ENCODE data around the gene LPP. TPM values are rescaled to one million over a fixed set of nuclear protein-coding genes. Genes with fewer than 3 reads are reported as not detected.

LPP gene
- total and polyA plus RNA-seq, 2 of the 13 experiments (the other 11 are each of a cell fraction or from before 2014, with no cell fraction given): 19.2 to 29.9 TPM

DNA sequence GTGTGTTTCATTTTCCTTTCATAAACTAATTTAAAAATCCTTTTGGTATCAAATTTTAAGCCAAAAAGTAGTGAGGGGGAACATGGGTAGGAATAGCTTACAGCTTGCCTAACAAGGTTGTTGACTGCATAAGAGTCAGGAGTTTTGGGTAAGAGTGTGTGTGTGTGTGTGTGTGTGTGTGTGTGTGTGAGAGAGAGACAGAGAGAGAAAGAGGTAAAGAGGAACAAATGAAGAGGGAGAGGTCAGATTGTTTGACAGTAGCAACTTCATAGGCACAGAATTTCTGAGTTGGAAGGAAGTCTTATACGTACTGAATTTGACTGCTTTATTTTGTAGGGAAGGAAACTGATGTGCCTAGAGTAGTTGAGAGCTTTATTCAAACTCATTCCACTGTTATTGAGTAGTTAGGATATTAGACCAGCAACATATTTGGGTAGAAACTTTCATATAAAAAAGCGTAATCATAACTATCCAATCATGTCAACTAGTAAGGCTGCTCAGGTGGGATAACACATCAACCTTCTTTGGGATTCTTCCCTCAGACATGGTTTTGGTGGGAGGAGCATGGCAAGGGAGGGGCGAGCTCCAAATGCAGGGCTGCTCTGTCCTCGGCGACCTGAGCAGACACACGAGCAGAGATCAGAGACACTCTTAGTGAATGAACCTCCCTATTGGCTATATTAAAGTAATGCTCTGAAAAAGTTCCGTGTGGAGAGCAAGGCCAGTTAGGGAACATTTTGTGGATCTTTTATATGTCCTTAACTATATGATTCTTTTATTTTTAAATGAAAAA lies 86.4 kb downstream of the LPP start (continued):
- TF ChIP-seq, protein P1, sequence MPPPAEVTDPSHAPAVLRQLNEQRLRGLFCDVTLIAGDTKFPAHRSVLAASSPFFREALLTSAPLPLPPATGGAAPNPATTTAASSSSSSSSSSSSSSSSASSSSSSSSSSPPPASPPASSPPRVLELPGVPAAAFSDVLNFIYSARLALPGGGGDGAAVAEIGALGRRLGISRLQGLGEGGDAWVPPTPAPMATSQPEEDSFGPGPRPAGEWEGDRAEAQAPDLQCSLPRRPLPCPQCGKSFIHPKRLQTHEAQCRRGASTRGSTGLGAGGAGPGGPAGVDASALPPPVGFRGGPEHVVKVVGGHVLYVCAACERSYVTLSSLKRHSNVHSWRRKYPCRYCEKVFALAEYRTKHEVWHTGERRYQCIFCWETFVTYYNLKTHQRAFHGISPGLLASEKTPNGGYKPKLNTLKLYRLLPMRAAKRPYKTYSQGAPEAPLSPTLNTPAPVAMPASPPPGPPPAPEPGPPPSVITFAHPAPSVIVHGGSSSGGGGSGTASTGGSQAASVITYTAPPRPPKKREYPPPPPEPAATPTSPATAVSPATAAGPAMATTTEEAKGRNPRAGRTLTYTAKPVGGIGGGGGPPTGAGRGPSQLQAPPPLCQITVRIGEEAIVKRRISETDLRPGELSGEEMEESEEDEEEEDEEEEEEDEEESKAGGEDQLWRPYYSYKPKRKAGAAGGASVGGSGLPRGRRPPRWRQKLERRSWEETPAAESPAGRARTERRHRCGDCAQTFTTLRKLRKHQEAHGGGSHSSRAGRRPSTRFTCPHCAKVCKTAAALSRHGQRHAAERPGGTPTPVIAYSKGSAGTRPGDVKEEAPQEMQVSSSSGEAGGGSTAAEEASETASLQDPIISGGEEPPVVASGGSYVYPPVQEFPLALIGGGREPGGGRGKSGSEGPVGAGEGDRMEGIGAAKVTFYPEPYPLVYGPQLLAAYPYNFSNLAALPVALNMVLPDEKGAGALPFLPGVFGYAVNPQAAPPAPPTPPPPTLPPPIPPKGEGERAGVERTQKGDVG (CRISPR knock-in tag; IDR thresholded peaks at IDR 0.05; ENCODE audit: borderline replicate concordance): no peak
- TF ChIP-seq SALL2 (CRISPR knock-in tag; IDR thresholded peaks at IDR 0.05): no peak
- no peak for TF ChIP-seq MAF1 (CRISPR knock-in tag; IDR thresholded peaks at IDR 0.05; ENCODE audit: borderline replicate concordance)
- no peak for TF ChIP-seq HDAC1 (CRISPR knock-in tag; IDR thresholded peaks at IDR 0.05)
- TF ChIP-seq ZFP41 (CRISPR knock-in tag; IDR thresholded peaks at IDR 0.05; ENCODE audit: borderline replicate concordance): no peak
- TF ChIP-seq SOX5 (CRISPR knock-in tag; IDR thresholded peaks at IDR 0.05; ENCODE audit: borderline replicate concordance): no peak
- TF ChIP-seq, protein P2, sequence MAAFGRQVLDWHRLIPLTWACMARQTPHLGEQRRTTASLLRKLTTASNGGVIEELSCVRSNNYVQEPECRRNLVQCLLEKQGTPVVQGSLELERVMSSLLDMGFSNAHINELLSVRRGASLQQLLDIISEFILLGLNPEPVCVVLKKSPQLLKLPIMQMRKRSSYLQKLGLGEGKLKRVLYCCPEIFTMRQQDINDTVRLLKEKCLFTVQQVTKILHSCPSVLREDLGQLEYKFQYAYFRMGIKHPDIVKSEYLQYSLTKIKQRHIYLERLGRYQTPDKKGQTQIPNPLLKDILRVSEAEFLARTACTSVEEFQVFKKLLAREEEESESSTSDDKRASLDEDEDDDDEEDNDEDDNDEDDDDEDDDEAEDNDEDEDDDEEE (CRISPR knock-in tag; IDR thresholded peaks at IDR 0.05): no peak

DNA sequence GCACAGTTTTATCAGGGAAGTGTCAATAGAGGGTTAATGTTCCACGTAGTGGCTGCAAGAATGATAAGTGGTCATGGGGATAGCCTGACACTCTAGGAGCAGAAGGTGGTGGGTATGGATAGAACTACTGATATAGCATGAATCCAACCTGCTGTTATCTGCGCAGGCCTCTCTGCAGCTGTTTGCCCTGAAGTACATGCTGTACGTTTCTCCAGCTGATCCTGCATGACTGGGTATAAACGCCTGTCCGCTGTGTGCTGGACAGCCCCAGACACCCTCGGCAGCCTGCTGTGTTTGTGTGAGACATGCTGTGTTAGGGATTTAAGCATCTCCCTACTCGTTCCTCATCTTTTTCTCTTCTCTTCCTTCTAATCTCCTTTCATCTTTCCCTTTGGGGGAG lies 87.1 kb downstream of the LPP start:
- WGBS (ENCODE audit: low lambda C conversion rate): 97% methylated on average over 7 of the region's 7 CpGs
- Histone ChIP-seq H3K4me1 (ENCODE audit: insufficient read depth, low read length) (peaks cover 15% of the 10 kb centered on the region), H4K20me1 (ENCODE audit: insufficient read depth, low read length) (no peaks in the 10 kb centered on the region), H3K9me3 (ENCODE audit: low read length) (no peaks in the 10 kb centered on the region), H3K9ac (ENCODE audit: insufficient read depth, low read depth, low read length) (no peak overlapping the region), H3K27ac (ENCODE audit: extremely low read length, insufficient read depth, low read length) (no peak overlapping the region), H3K36me3 (replicated peaks in 1 of 2; ENCODE audit: control insufficient read depth in 1 of 2, insufficient read depth in 2 of 2, low read length in 2 of 2) (peaks cover 2 to 6% of the 10 kb centered on the region in 2 experiments; a peak in 2 of 5 replicates), H3K79me2 (ENCODE audit: insufficient read depth, low read length) (peaks cover 22% of the 10 kb centered on the region), H3K4me3 (replicated peaks in 1 of 3; ENCODE audit: insufficient read depth in 1 of 3, low read depth in 2 of 3, low read length in 3 of 3) (no peak overlapping the region), H3K27me3 (ENCODE audit: control insufficient read depth in 1 of 2, insufficient read depth in 2 of 2, low read length in 2 of 2) (no peaks in the 10 kb centered on the region), H3K4me2 (ENCODE audit: low read depth, low read length) (no peak overlapping the region), H2AFZ (ENCODE audit: low read length) (no peak overlapping the region)
- CTCF ChIA-PET (ENCODE audit: low intra/inter-chr PET ratio, low total read pairs): no interaction called here
- FAIRE-seq: no peak
- POLR2A ChIA-PET: no interaction called here
- ATAC-seq: no peak
- no peak for DNase-seq (ENCODE audit: low spot score)
- intact Hi-C loops (cut with micrococcal nuclease; ENCODE audit: unreplicated experiment): no loop called here
- no TSS peak for BruUV-seq (replicated peaks)
- in situ Hi-C loops (cut with HindIII; ENCODE audit: extremely low pct_ligation_motif_present, low pct_unique_long_range_greater_than_20kb): no loop called here
- TF ChIP-seq ZNF10 (CRISPR knock-in tag; IDR thresholded peaks at IDR 0.05; ENCODE audit: borderline replicate concordance, low read depth): no peak
- TF ChIP-seq, protein P3, sequence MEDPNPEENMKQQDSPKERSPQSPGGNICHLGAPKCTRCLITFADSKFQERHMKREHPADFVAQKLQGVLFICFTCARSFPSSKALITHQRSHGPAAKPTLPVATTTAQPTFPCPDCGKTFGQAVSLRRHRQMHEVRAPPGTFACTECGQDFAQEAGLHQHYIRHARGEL (CRISPR knock-in tag; IDR thresholded peaks at IDR 0.05): no peak
- TF ChIP-seq, protein P4, sequence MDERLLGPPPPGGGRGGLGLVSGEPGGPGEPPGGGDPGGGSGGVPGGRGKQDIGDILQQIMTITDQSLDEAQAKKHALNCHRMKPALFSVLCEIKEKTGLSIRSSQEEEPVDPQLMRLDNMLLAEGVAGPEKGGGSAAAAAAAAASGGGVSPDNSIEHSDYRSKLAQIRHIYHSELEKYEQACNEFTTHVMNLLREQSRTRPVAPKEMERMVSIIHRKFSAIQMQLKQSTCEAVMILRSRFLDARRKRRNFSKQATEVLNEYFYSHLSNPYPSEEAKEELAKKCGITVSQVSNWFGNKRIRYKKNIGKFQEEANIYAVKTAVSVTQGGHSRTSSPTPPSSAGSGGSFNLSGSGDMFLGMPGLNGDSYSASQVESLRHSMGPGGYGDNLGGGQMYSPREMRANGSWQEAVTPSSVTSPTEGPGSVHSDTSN (CRISPR knock-in tag; IDR thresholded peaks at IDR 0.05): no peak
- TF ChIP-seq RELA (CRISPR knock-in tag; IDR thresholded peaks at IDR 0.05): no peak
- no peak for TF ChIP-seq ZNF567 (CRISPR knock-in tag; IDR thresholded peaks at IDR 0.05; ENCODE audit: borderline replicate concordance)
- no peak for TF ChIP-seq ZFP1 (CRISPR knock-in tag; IDR thresholded peaks at IDR 0.05)
- no peak for TF ChIP-seq ZNF333 (CRISPR knock-in tag; IDR thresholded peaks at IDR 0.05; ENCODE audit: borderline replicate concordance)
- TF ChIP-seq RORA (CRISPR knock-in tag; IDR thresholded peaks at IDR 0.05): no peak
- TF ChIP-seq, protein P5, sequence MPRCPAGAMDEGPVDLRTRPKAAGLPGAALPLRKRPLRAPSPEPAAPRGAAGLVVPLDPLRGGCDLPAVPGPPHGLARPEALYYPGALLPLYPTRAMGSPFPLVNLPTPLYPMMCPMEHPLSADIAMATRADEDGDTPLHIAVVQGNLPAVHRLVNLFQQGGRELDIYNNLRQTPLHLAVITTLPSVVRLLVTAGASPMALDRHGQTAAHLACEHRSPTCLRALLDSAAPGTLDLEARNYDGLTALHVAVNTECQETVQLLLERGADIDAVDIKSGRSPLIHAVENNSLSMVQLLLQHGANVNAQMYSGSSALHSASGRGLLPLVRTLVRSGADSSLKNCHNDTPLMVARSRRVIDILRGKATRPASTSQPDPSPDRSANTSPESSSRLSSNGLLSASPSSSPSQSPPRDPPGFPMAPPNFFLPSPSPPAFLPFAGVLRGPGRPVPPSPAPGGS (CRISPR knock-in tag; IDR thresholded peaks at IDR 0.05): no peak
